HG03025 (cell line): ENCODE data around the gene LCNL1.

Experiments
- ATAC-seq: cut with Tn5 transposase; IDR thresholded peaks from one replicate; pipeline ENCODE4 v1.9.1; 2021; ENCODE audit warnings: mild to moderate bottlenecking, moderate library complexity; ENCODE audit not compliant: unreplicated experiment, low FRiP score

The LCNL1 gene

DNA sequence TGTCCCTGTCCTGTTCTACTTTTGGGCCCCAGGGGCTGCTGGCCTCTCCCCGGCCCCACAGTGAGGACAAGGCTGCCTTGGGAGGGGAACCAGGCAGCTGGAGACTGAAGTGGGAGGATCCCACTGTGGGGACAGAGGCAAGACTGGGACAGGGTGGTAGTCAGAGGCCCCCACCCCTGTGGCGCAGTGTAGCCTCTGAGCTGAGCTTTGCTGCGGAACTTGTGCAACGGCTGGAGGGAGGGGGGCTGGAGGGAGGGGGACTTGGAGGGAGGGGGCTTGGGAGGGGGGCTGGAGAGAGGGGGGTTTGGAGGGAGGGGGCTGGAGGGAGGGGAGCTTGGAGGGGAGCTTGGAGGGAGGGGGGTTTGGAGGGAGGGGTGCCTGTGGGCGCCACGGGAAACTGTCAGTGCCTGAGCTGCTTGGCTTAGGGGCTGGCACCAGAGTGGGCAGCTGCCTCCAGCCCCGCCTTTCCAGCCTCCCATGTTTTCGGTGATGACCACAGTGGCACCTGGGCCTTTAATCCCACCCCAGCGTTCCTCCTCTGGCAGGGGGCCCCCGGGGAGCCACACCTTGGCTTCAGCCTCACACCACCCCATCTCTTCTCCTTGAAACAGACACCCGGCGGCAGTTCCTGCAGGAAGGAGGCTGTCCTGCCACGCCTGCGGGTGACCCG lies 51.4 kb downstream of the LCNL1 start:
- no peak for ATAC-seq

DNA sequence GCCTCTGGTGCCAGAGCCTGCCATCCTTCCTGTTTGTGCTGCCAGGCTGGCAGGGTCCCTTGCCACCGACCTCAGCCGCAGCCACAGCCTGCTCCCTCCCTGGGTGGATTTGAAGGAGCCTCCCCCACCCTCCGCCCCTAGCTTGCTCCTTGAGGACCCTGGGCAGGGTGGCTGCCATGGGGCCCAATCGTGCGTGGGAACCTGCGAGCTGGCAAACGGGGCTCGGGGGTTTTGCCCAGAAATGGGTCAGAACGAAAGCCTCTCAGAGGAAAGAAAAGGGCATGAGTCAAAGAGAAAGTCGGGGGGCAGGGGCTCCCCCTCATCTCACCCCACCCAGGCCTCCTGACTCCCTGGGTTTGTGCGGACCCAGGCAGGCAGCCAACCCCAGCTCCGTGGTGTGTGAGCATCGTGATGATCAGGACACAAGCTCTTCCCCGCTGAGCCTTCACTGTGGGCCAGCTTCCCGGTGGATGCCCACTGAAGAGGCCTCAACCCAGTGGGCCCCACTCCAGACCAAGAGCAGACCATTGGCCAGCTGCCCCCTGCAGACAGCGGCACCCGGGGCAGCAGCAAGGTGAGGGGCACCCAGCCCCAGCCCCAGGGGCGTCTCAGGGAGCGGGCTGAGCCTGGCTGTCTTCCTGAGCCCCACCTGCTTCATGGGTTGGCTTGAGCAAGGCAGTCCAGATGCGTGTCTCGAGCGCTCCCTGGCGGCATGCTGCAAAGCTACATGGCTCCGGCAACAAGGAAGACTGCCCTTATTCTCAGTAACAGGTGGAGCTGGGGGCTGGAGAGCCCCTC lies 52.1 kb downstream of the LCNL1 start:
- ATAC-seq: no peak
